ENCODE results near the gene RBMS3. TPM values are rescaled to one million over a fixed set of nuclear protein-coding genes. Genes with fewer than 3 reads are reported as not detected.
A peak's percentile ranks its signal among the peaks of the same experiment; 100 is the strongest.

RBMS3 gene
- total and polyA plus RNA-seq, 4 donors = 26.8 to 203 (median 94.8) TPM

DNA sequence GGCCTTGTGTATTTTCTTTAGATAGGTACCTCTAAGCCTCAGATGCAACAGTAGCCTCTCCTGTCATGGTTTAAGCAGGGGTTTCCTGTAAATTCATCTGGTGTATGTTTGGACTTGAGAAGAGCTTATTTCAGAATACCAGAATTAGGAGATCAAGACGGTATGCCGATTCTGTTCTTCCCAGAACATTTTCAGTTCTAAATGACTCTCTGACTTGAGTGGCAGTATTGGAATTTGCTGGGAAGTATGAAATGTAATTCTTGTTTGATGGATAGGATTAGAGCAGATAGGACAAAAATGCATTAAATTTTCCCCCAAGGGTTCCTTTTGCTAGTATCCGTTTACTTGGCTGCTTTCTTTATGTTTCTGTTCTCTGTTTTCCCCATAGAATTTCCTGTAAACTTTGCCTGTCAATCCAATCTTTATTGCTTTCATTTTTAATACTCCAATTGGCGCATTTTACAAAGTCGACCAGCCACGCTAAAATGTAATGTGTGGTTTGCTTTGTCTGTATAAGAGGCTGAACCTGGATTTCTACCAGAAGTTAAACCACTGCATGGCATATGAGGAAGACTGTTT lies 612.2 kb downstream of the RBMS3 start:
- Histone ChIP-seq H3K36me3 (ENCODE audit: control insufficient read depth in 1 of 2, insufficient read depth in 2 of 2, low read length in 1 of 2) (no peaks in the 10 kb centered on the region), H3K27me3 (ENCODE audit: control insufficient read depth in 1 of 2, insufficient read depth in 2 of 2, low read length in 1 of 2) (no peaks in the 10 kb centered on the region), H3K27ac (ENCODE audit: low read depth in 1 of 2, low read length in 2 of 2) (no peak overlapping the region), H3K4me3 (ENCODE audit: low read length in 2 of 2) (peak overlapping the region in 1 of 2 donors; percentile 5), H3K4me1 (ENCODE audit: control insufficient read depth in 1 of 2, insufficient read depth in 2 of 2, low read length in 2 of 2) (peaks cover 0 to 3% of the 10 kb centered on the region in 2 donors), H3K9me3 (ENCODE audit: control insufficient read depth, low read length) (no peaks in the 10 kb centered on the region)
- DNase-seq (no peak), ATAC-seq (ENCODE audit: low FRiP score) (no peak)
- intact Hi-C loops (cut with DNase I) = no loop called here
- WGBS, 2 donors = 34 to 45% methylated on average over 6 of the region's 6 CpGs

DNA sequence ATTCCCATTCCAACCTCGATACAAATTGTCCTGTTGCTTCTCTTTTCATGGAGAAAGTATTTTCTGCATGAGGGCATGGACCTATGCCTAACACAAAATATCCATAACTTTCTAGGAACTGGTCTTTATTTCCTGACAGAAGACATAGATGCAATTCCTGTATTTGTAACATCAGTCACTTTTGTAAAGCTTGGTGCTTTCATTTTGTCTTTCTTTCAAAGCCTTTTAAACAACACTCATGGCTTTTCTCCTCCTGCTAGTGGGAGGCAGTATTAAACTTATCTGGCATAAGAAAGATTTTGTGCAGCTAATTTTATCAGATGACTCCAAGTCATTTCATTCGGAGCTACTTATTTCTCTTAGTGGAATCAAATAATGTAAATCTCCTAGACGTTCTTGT lies 616.0 kb downstream of the RBMS3 start:
- H3K9me3 ChIP-seq (ENCODE audit: control insufficient read depth, low read length) = no peaks in the 10 kb centered on the region
- WGBS, 2 donors = 26 to 34% methylated on average over 3 of the region's 3 CpGs
- peaks cover 3 to 5% of the 10 kb centered on the region in 2 donors for H3K4me1 ChIP-seq (ENCODE audit: control insufficient read depth in 1 of 2, insufficient read depth in 2 of 2, low read length in 2 of 2)
- no peaks in the 10 kb centered on the region for H3K27me3 ChIP-seq (ENCODE audit: control insufficient read depth in 1 of 2, insufficient read depth in 2 of 2, low read length in 1 of 2)
- no peak overlapping the region for H3K4me3 ChIP-seq (ENCODE audit: low read length in 2 of 2)
- no peaks in the 10 kb centered on the region for H3K36me3 ChIP-seq (ENCODE audit: control insufficient read depth in 1 of 2, insufficient read depth in 2 of 2, low read length in 1 of 2)
- intact Hi-C loops (cut with DNase I) = no loop called here
- DNase-seq (no peak), ATAC-seq (ENCODE audit: low FRiP score) (no peak)
- H3K27ac ChIP-seq (ENCODE audit: low read depth in 1 of 2, low read length in 2 of 2) = no peak overlapping the region

DNA sequence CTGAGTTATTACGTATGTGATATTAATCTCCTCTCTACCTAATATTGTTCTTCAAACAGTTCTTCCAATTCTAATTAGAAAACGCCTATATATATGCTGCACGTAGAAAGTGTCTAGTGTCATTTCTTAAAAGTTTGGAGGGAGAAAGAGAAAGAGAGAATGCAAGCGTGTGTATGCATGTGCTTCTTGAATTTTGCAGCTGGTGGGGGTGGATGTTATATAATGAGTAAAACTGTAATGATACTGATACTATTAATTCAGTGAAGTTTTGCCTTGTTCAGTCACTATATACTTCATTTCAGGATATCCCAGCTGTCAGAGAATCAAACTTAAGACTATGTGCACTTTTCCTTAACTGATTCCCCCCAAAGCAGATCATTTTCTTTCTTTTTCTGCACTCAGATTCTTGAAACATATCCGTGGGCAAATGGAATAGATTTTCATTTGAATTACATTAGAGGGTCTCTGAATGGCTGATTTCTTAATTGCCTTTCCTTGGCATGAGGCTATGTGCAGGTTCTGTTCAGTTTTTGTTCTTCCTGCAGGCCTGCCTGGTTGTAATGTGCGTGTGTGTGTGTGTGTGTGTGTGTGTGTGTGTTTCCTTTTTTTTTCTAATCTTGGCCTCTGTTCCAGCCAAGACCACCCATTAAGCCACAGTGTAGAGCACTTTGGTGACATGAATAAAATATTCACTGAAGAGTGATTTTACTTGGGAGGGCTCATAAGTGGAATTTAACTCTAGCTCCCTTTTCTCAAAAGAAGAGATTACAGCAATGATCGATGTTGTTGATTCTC lies 617.5 kb downstream of the RBMS3 start:
- no peaks in the 10 kb centered on the region for H3K36me3 ChIP-seq (ENCODE audit: control insufficient read depth in 1 of 2, insufficient read depth in 2 of 2, low read length in 1 of 2)
- WGBS, 2 donors = 83 to 89% methylated on average over 7 of the region's 7 CpGs
- no peak for DNase-seq
- H3K4me3 ChIP-seq (ENCODE audit: low read length in 2 of 2) = no peak overlapping the region
- no peaks in the 10 kb centered on the region for H3K9me3 ChIP-seq (ENCODE audit: control insufficient read depth, low read length)
- intact Hi-C loops (cut with DNase I) = no loop called here
- no peak for ATAC-seq (ENCODE audit: low FRiP score)
- no peaks in the 10 kb centered on the region for H3K27me3 ChIP-seq (ENCODE audit: control insufficient read depth in 1 of 2, insufficient read depth in 2 of 2, low read length in 1 of 2)
- no peak overlapping the region for H3K27ac ChIP-seq (ENCODE audit: low read depth in 1 of 2, low read length in 2 of 2)
- peaks cover 0 to 5% of the 10 kb centered on the region in 2 donors for H3K4me1 ChIP-seq (ENCODE audit: control insufficient read depth in 1 of 2, insufficient read depth in 2 of 2, low read length in 2 of 2)

DNA sequence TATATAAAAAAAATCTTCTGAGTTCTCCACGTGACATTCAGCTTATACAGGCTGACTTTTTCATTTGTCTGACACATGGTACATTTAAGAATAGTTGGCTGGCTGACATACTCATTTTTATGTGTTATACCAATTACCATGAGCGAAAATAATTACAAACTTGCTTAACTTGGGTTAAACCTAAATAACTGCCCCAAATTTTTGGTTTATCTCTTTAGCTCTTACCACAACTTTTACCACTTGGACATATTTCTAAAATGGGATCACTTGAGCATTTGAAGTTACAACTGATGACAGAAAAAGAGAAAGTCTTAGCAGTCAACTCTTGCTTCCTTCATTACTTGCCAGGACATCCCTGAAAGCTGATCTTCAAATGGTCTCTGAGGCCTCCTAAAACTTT lies 618.1 kb downstream of the RBMS3 start:
- Histone ChIP-seq H3K27me3 (ENCODE audit: control insufficient read depth in 1 of 2, insufficient read depth in 2 of 2, low read length in 1 of 2) (no peaks in the 10 kb centered on the region), H3K9me3 (ENCODE audit: control insufficient read depth, low read length) (no peaks in the 10 kb centered on the region), H3K36me3 (ENCODE audit: control insufficient read depth in 1 of 2, insufficient read depth in 2 of 2, low read length in 1 of 2) (no peaks in the 10 kb centered on the region), H3K4me3 (ENCODE audit: low read length in 2 of 2) (no peak overlapping the region), H3K4me1 (ENCODE audit: control insufficient read depth in 1 of 2, insufficient read depth in 2 of 2, low read length in 2 of 2) (peaks cover 0 to 5% of the 10 kb centered on the region in 2 donors), H3K27ac (ENCODE audit: low read depth in 1 of 2, low read length in 2 of 2) (no peak overlapping the region)
- WGBS, 2 donors = 89% methylated on average over 2 of the region's 2 CpGs
- intact Hi-C loops (cut with DNase I) = no loop called here
- ATAC-seq (ENCODE audit: low FRiP score) (no peak), DNase-seq (no peak)

DNA sequence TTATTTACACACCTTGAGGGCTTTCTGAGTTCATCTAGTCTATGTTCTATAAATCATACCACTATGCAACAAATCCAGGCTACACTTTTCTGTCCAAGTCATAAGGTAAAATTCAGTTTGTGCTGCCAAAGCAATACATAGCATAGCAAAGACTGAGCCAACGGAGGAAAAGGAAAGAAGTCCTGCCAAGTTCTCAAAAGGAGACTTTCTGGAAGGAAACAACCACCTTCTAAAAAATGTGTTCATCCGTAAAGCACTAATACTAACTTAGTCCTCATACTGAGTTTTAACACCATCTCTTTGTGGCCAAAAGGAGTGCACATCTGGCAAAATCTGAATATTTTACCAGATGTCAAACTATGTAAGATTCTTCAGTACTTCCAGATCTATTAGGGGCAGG lies 620.2 kb downstream of the RBMS3 start:
- DNase-seq (no peak), ATAC-seq (ENCODE audit: low FRiP score) (no peak)
- no peaks in the 10 kb centered on the region for H3K27me3 ChIP-seq (ENCODE audit: control insufficient read depth in 1 of 2, insufficient read depth in 2 of 2, low read length in 1 of 2)
- no peak overlapping the region for H3K27ac ChIP-seq (ENCODE audit: low read depth in 1 of 2, low read length in 2 of 2)
- H3K4me3 ChIP-seq (ENCODE audit: low read length in 2 of 2) = no peak overlapping the region
- no peaks in the 10 kb centered on the region for H3K9me3 ChIP-seq (ENCODE audit: control insufficient read depth, low read length)
- no peaks in the 10 kb centered on the region for H3K36me3 ChIP-seq (ENCODE audit: control insufficient read depth in 1 of 2, insufficient read depth in 2 of 2, low read length in 1 of 2)
- H3K4me1 ChIP-seq (ENCODE audit: control insufficient read depth in 1 of 2, insufficient read depth in 2 of 2, low read length in 2 of 2) = peaks cover 0 to 5% of the 10 kb centered on the region in 2 donors
- WGBS, 2 donors = 0 to 12% methylated on average over 2 of the region's 2 CpGs
- intact Hi-C loops (cut with DNase I) = no loop called here

DNA sequence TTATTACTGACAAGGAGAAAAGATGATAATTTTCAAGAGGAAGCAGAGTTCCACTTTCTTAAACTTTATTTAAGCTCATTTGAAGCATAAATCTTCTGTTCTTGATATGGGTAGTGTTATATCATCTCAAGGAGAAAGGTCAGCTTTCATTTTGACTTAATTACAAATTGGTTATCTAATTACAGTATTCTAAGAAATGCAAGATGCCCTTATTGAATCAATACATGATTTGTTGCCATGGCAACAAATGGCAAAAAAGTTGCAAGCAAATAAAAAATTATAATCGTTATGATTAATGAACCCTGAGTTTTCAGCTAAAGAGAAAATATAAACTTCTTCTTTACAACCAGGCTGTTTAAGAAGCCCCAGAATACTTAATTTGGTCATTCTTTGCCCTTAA lies 622.7 kb downstream of the RBMS3 start:
- H3K4me3 ChIP-seq (ENCODE audit: low read length in 2 of 2) = no peak overlapping the region
- intact Hi-C loops (cut with DNase I) = no loop called here
- no peak for ATAC-seq (ENCODE audit: low FRiP score)
- H3K27me3 ChIP-seq (ENCODE audit: control insufficient read depth in 1 of 2, insufficient read depth in 2 of 2, low read length in 1 of 2) = no peaks in the 10 kb centered on the region
- no peak overlapping the region for H3K27ac ChIP-seq (ENCODE audit: low read depth in 1 of 2, low read length in 2 of 2)
- 95 to 98% methylated on average over 1 of the region's 1 CpG for WGBS, 2 donors
- H3K9me3 ChIP-seq (ENCODE audit: control insufficient read depth, low read length) = no peaks in the 10 kb centered on the region
- H3K4me1 ChIP-seq (ENCODE audit: control insufficient read depth in 1 of 2, insufficient read depth in 2 of 2, low read length in 2 of 2) = peaks cover 0 to 5% of the 10 kb centered on the region in 2 donors
- no peaks in the 10 kb centered on the region for H3K36me3 ChIP-seq (ENCODE audit: control insufficient read depth in 1 of 2, insufficient read depth in 2 of 2, low read length in 1 of 2)
- DNase-seq = no peak

DNA sequence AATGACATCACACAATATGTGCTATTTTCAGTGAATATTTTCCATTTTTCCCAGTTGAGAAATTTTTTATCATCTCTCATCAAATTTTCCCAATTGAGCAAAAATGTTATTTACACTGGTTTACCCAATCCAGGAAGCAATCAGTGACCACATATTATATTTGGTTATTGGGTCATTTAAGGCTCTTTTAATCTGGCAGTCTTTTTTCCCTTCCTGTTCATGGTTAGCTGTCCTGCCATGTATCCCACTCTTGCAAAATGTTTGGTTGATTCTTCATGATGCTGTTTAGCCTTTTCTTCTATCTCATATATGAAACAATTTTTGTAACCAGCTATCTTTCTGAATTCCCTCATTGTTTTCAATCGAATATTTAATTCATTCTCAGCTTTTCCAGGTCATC lies 626.0 kb downstream of the RBMS3 start:
- Histone ChIP-seq H3K4me1 (ENCODE audit: control insufficient read depth in 1 of 2, insufficient read depth in 2 of 2, low read length in 2 of 2) (peaks cover 0 to 3% of the 10 kb centered on the region in 2 donors), H3K27me3 (ENCODE audit: control insufficient read depth in 1 of 2, insufficient read depth in 2 of 2, low read length in 1 of 2) (no peaks in the 10 kb centered on the region), H3K27ac (ENCODE audit: low read depth in 1 of 2, low read length in 2 of 2) (no peak overlapping the region), H3K4me3 (ENCODE audit: low read length in 2 of 2) (no peak overlapping the region), H3K36me3 (ENCODE audit: control insufficient read depth in 1 of 2, insufficient read depth in 2 of 2, low read length in 1 of 2) (no peaks in the 10 kb centered on the region), H3K9me3 (ENCODE audit: control insufficient read depth, low read length) (no peaks in the 10 kb centered on the region)
- DNase-seq = no peak
- intact Hi-C loops (cut with DNase I) = no loop called here
- 95 to 98% methylated on average over 1 of the region's 1 CpG for WGBS, 2 donors
- no peak for ATAC-seq (ENCODE audit: low FRiP score)

DNA sequence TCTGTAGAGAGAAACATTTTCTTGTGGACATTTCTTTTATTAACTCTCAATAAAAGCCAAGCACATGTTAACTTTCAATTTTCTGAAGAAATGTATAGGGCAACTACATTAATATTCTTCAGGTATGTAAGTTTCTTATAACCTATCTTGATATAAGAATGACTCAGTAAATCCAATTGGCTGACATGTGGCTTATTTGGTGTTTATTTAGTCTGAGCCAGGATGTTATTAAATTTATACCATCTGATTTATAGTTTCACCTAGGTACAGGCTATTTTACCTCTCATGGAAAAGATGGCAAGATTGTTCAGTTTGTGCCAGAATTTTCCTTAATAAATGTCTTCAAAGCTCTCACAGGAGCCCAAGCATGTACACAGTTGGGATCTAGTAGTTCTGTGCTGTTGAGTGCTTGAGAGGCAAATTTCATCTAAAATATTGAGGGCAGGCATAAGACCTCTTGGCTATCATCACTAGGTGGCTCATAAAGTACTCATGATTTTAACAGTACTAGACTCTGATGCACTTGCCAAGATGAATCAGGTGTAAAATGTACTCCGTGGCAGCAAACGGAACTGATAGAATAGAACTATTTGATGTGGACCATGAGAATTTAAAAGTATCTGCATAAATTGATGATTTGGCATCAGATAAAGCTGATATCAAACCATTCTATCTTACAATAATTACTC lies 631.9 kb downstream of the RBMS3 start:
- intact Hi-C loops (cut with DNase I) = no loop called here
- Histone ChIP-seq H3K9me3 (ENCODE audit: control insufficient read depth, low read length) (no peaks in the 10 kb centered on the region), H3K27me3 (ENCODE audit: control insufficient read depth in 1 of 2, insufficient read depth in 2 of 2, low read length in 1 of 2) (no peaks in the 10 kb centered on the region), H3K4me3 (ENCODE audit: low read length in 2 of 2) (no peak overlapping the region), H3K4me1 (ENCODE audit: control insufficient read depth in 1 of 2, insufficient read depth in 2 of 2, low read length in 2 of 2) (peaks cover 0 to 3% of the 10 kb centered on the region in 2 donors), H3K36me3 (ENCODE audit: control insufficient read depth in 1 of 2, insufficient read depth in 2 of 2, low read length in 1 of 2) (no peaks in the 10 kb centered on the region), H3K27ac (ENCODE audit: low read depth in 1 of 2, low read length in 2 of 2) (no peak overlapping the region)
- DNase-seq = no peak
- 95% methylated on average over 2 of the region's 2 CpGs for WGBS, 2 donors
- no peak for ATAC-seq (ENCODE audit: low FRiP score)
